Endothelial cell of umbilical vein (primary cell): ENCODE data around the gene KCNH6. TPM values are rescaled to one million over a fixed set of nuclear protein-coding genes. Genes with fewer than 3 reads are reported as not detected.

Experiments used
- BruUV-seq: library from RNA; stranded (reverse); fragments of 400-500 nt; replicated peaks from 2 replicates; lab custom pipeline; 2021; lab: Mats Ljungman, UMichigan
- CTCF ChIA-PET: fragments of 300-600, 350-600 bp; sonication (Branson Sonifier 250); formaldehyde crosslinking; loops from one replicate; lab custom pipeline; 2021; ENCODE audit warnings: antibody characterized with exemption, inconsistent platforms; lab: Charles Lee
- POLR2A ChIA-PET: fragments of 300-600, 350-600 bp; sonication (Branson Sonifier 250); formaldehyde crosslinking; loops from one replicate; lab custom pipeline; 2021; ENCODE audit warnings: antibody characterized with exemption, inconsistent platforms; lab: Charles Lee
- DNase-seq: peaks from one replicate; pipeline ENCODE4 v3.0.0-alpha.2; 2011; ENCODE audit warnings: low read depth, low spot score
- FAIRE-seq: peaks from 2 replicates; lab custom pipeline; 2011; peaks lifted over from hg19 to GRCh38; lab: Jason Lieb, UNC
- H2AFZ ChIP-seq: 2 replicates; pipeline ENCODE4 v1.6.0; 2012; ENCODE audit warnings: low read depth, low read length, control low read depth, inconsistent platforms
- H3K27ac ChIP-seq: 2 replicates; pipeline ENCODE4 v1.5.1; 2011; ENCODE audit warnings: low read depth, mild to moderate bottlenecking, control low read depth, low read length, moderate library complexity; ENCODE audit not compliant: insufficient read depth
- H3K27me3 ChIP-seq, 2 experiments: 2 replicates each; pipeline versions ENCODE4 v1.6.0 to v1.6.1; 2011; ENCODE audit warnings: low read length in 2 of 2, mixed read lengths in 1 of 2; ENCODE audit not compliant: control insufficient read depth in 2 of 2, insufficient read depth in 2 of 2
- H3K36me3 ChIP-seq, 2 experiments: 2 replicates in 1 of 2; 3 replicates in 1 of 2; pipeline ENCODE4 v1.5.1; 2011; ENCODE audit warnings: low read length in 2 of 2, mild to moderate bottlenecking in 1 of 2, moderate library complexity in 1 of 2; ENCODE audit not compliant: control insufficient read depth in 2 of 2, insufficient read depth in 2 of 2; ENCODE audit errors: extremely low read depth in 1 of 2
- H3K4me1 ChIP-seq: 3 replicates; pipeline ENCODE4 v1.5.1; 2011; ENCODE audit warnings: mild to moderate bottlenecking, low read length; ENCODE audit not compliant: control insufficient read depth, insufficient read depth; ENCODE audit errors: extremely low read depth
- H3K4me2 ChIP-seq: 2 replicates; pipeline ENCODE4 v1.6.1; 2011; ENCODE audit warnings: low read length, control low read depth, mixed read lengths; ENCODE audit not compliant: insufficient read depth
- H3K4me3 ChIP-seq, 3 experiments: fragments of 200-600 bp in 1 of 3; sonication (generic), shearing (Covaris generic) in 1 of 3; replicated peaks in 1 of 3; 2 replicates each; pipeline ENCODE4 v1.5.1; 2011 to 2016; ENCODE audit warnings: control low read depth in 3 of 3, low read length in 3 of 3, mild to moderate bottlenecking in 2 of 3, inconsistent platforms in 1 of 3, low read depth in 1 of 3, moderate library complexity in 1 of 3; ENCODE audit not compliant: insufficient read depth in 1 of 3
- H3K79me2 ChIP-seq: 2 replicates; pipeline ENCODE4 v1.6.0; 2012; ENCODE audit warnings: low read length, inconsistent platforms; ENCODE audit not compliant: control insufficient read depth, insufficient read depth
- H3K9ac ChIP-seq: replicated peaks from 2 replicates; pipeline ENCODE3; 2011; ENCODE audit warnings: low read length, control low read depth; ENCODE audit not compliant: insufficient read depth; ENCODE audit errors: extremely low read depth
- H3K9me1 ChIP-seq: replicated peaks from 3 replicates; pipeline ENCODE4 v1.6.0; 2011; ENCODE audit warnings: mild to moderate bottlenecking, low read length; ENCODE audit not compliant: control insufficient read depth, insufficient read depth; ENCODE audit errors: extremely low read depth
- H3K9me3 ChIP-seq: replicated peaks from 2 replicates; pipeline ENCODE4 v1.5.1; 2012; ENCODE audit warnings: low read length, inconsistent platforms; ENCODE audit not compliant: control insufficient read depth, insufficient read depth
- H4K20me1 ChIP-seq: replicated peaks from 2 replicates; pipeline ENCODE3; 2011; ENCODE audit warnings: mild to moderate bottlenecking, low read length; ENCODE audit not compliant: control insufficient read depth, insufficient read depth; ENCODE audit errors: extremely low read depth
- EZH2 ChIP-seq: IDR thresholded peaks from 2 replicates; pipeline ENCODE4 v1.6.1; 2012; ENCODE audit warnings: borderline replicate concordance, low read depth, mild to moderate bottlenecking, moderate library complexity, low read length, inconsistent platforms; ENCODE audit not compliant: severe bottlenecking
- FOS ChIP-seq: IDR thresholded peaks from 2 replicates; pipeline ENCODE4 v1.6.1; 2011; ENCODE audit warnings: mild to moderate bottlenecking, low read length, moderate library complexity, borderline replicate concordance; ENCODE audit not compliant: insufficient read depth
- GATA2 ChIP-seq: IDR thresholded peaks from 2 replicates; pipeline ENCODE4 v1.7.0; 2011; ENCODE audit warnings: low read depth, mild to moderate bottlenecking, moderate library complexity, mixed read lengths, low read length; ENCODE audit not compliant: insufficient read length, insufficient read depth
- JUN ChIP-seq: IDR thresholded peaks from 2 replicates; pipeline ENCODE4 v1.6.1; 2011; ENCODE audit warnings: borderline replicate concordance, low read depth; ENCODE audit not compliant: insufficient read length, insufficient read depth
- MAX ChIP-seq: IDR thresholded peaks from 2 replicates; pipeline ENCODE4 v1.6.1; 2011; ENCODE audit not compliant: insufficient read depth, insufficient read length
- MYC ChIP-seq: IDR thresholded peaks from one replicate; pipeline ENCODE4 v1.6.1; 2011; ENCODE audit warnings: mild to moderate bottlenecking, low read depth, low read length
- POLR2A ChIP-seq: IDR thresholded peaks from 2 replicates; pipeline ENCODE4 v1.6.1; 2012; ENCODE audit warnings: low read depth, mild to moderate bottlenecking, control low read depth, low read length
- POLR2AphosphoS5 ChIP-seq: IDR thresholded peaks from 2 replicates; pipeline ENCODE4 v1.6.1; 2012; ENCODE audit warnings: low read depth, mild to moderate bottlenecking, control low read depth, low read length, moderate library complexity; ENCODE audit not compliant: insufficient read depth
- dilution Hi-C: fragments of 300-500 bp; cut with MboI; formaldehyde crosslinking; loops from one replicate; pipeline ENCODE4 v1.15.0; 2019; ENCODE audit warnings: low sequenced_read_pairs; ENCODE audit not compliant: extremely low pct_ligation_motif_present
- intact Hi-C: fragments of 100-400 bp; cut with micrococcal nuclease; formaldehyde crosslinking; loops from one replicate; pipeline ENCODE4 v1.10.0; 2022
- polyA plus RNA-seq, 4 experiments: library from polyadenylated mRNA; depleted of rRNA in 3 of 4; stranded (reverse) in 3 of 4; unstranded in 1 of 4; fragments of >200 nt; gene quantifications; 2 replicates each; pipeline versions ENCODE4 v1.2.1 to v1.2.3, GENCODE V29; 2011 to 2012; ENCODE audit warnings: missing spikeins in 1 of 4
- total RNA-seq: library from RNA; stranded (reverse); gene quantifications from 2 replicates; pipeline ENCODE4 v1.2.3, GENCODE V29; 2021

Gene KCNH6
- total and polyA plus RNA-seq, 2 donors (not counting 3 experiments of a cell fraction or from before 2014, with no cell fraction given): 0.07 TPM; not detected in 1

GRCh38 chr17:63481488-63481870, 41.7 kb upstream of the KCNH6 start:
- Histone ChIP-seq H3K9me1 (no peaks in the 10 kb centered on the region), H3K9ac (no peak overlapping the region), H3K4me2 (no peak overlapping the region), H3K27ac (no peak overlapping the region), H2AFZ (no peak overlapping the region), H3K27me3 (no peaks in the 10 kb centered on the region), H3K4me3 (no peak overlapping the region), H3K4me1 (peaks cover 14% of the 10 kb centered on the region), H3K79me2 (no peaks in the 10 kb centered on the region), H3K36me3 (peaks cover 0 to 55% of the 10 kb centered on the region in 2 experiments), H4K20me1 (no peaks in the 10 kb centered on the region), H3K9me3 (no peaks in the 10 kb centered on the region)
- no TSS peak for BruUV-seq
- no peak for FAIRE-seq
- CTCF ChIA-PET: interaction anchor here (1.1 to 11.1 kb wide), 5 partner anchors 16 to 399 kb away, joined by 3 to 540 read pairs (median 52); partner anchors contain the start of gene CYB561
- no peak for TF ChIP-seq POLR2A
- TF ChIP-seq GATA2: no peak
- TF ChIP-seq MYC: no peak
- TF ChIP-seq MAX: no peak
- TF ChIP-seq EZH2: no peak
- no peak for TF ChIP-seq POLR2AphosphoS5
- TF ChIP-seq FOS: no peak
- DNase-seq: no peak
- intact Hi-C loops (no loop called here), dilution Hi-C loops (no loop called here)
- POLR2A ChIA-PET: interaction anchor here (0.5 to 1.2 kb wide), 2 partner anchors 45 to 53 kb away, joined by 3 to 4 read pairs; no protein-coding TSS in a partner anchor

GRCh38 chr17:63482509-63482908, 40.6 kb upstream of the KCNH6 start:
- DNase-seq: no peak
- POLR2A ChIA-PET: no interaction called here
- BruUV-seq: no TSS peak

More at GRCh38 chr17:63482509-63482908, 40.6 kb upstream of the KCNH6 start:
- Histone ChIP-seq H3K9ac (no peak overlapping the region), H2AFZ (no peak overlapping the region), H4K20me1 (no peaks in the 10 kb centered on the region), H3K27ac (no peak overlapping the region), H3K4me2 (no peak overlapping the region), H3K4me3 (no peak overlapping the region), H3K4me1 (peaks cover 11% of the 10 kb centered on the region), H3K9me3 (no peaks in the 10 kb centered on the region), H3K79me2 (no peaks in the 10 kb centered on the region), H3K9me1 (no peaks in the 10 kb centered on the region), H3K36me3 (peaks cover 0 to 64% of the 10 kb centered on the region in 2 experiments), H3K27me3 (no peaks in the 10 kb centered on the region)
- CTCF ChIA-PET: interaction anchor here (6.5 to 11.1 kb wide), 2 partner anchors 53 to 129 kb away, joined by 52 to 540 read pairs; no protein-coding TSS in a partner anchor
- FAIRE-seq: no peak
- intact Hi-C loops: no loop called here
- dilution Hi-C loops: no loop called here
- TF ChIP-seq JUN (no peak), MAX (no peak), MYC (no peak), POLR2AphosphoS5 (no peak), FOS (no peak), POLR2A (no peak)
